A549 (cell line): Measurements from ENCODE around the gene SYNE3. TPM values are rescaled to one million over a fixed set of nuclear protein-coding genes. Genes with fewer than 3 reads are reported as not detected.

Experiments used
- ATAC-seq, 2 experiments: fragments of 200-7000 bp in 1 of 2; fragments of >200 bp in 1 of 2; cut with Nextera tagmentation in 1 of 2; cut with Tn5 transposase in 1 of 2; 3 replicates each; pipeline versions ENCODE4 v1.8.0 to v1.9.1; 2018 to 2020; ENCODE audit warnings: mild to moderate bottlenecking in 1 of 2, moderate library complexity in 1 of 2
- CTCF ChIA-PET: fragments of 300-600 bp; sonication (Branson Sonifier 250); formaldehyde crosslinking; extraction: SDS; loops from one replicate; lab custom pipeline; 2021; ENCODE audit warnings: antibody characterized with exemption, inconsistent platforms; lab: Yijun Ruan, JAX
- POLR2A ChIA-PET: fragments of 350-600 bp; formaldehyde crosslinking; extraction: SDS; loops from one replicate; lab custom pipeline; 2021; ENCODE audit warnings: antibody characterized with exemption, inconsistent platforms; lab: Yijun Ruan, JAX
- DNase-seq, 2 experiments: peaks; one replicate each; pipeline versions ENCODE4 v3.0.0 to v3.0.0-alpha.2; 2011 to 2016; ENCODE audit warnings: low read depth in 1 of 2, low spot score in 1 of 2
- FAIRE-seq: peaks from 2 replicates; lab custom pipeline; 2011; peaks lifted over from hg19 to GRCh38; lab: Jason Lieb, UNC
- H3K27ac ChIP-seq, 2 experiments: fragments of >200 bp; sonication (Bioruptor Twin); formaldehyde crosslinking; 3 replicates each; pipeline ENCODE4 v1.5.1; 2016 to 2017
- H3K4me1 ChIP-seq: fragments of >200 bp; sonication (Bioruptor Twin); formaldehyde crosslinking; 3 replicates; pipeline ENCODE4 v1.6.1; 2016
- H3K4me2 ChIP-seq: fragments of >200 bp; sonication (Bioruptor Twin); formaldehyde crosslinking; 3 replicates; pipeline ENCODE4 v1.6.1; 2016
- H3K4me3 ChIP-seq: fragments of >200 bp; sonication (Bioruptor Twin); formaldehyde crosslinking; 3 replicates; pipeline ENCODE4 v1.5.1; 2016
- H3K9me3 ChIP-seq: fragments of >200 bp; sonication (Bioruptor Twin); formaldehyde crosslinking; 3 replicates; pipeline ENCODE4 v1.6.1; 2016
- ATOH8 ChIP-seq: fragments of 250-450 bp; sonication (Bioruptor Pico); IDR thresholded peaks from 2 replicates; pipeline ENCODE4 v1.5.0; 2020; ENCODE audit warnings: low read depth, mild to moderate bottlenecking, moderate library complexity
- BHLHE40 ChIP-seq: IDR thresholded peaks from 2 replicates; pipeline ENCODE4 v1.6.1; 2012; ENCODE audit warnings: low read depth, low read length, inconsistent platforms
- CEBPB ChIP-seq, 2 experiments: fragments of >200 bp in 1 of 2; sonication (Bioruptor Twin) in 1 of 2; formaldehyde crosslinking in 1 of 2; IDR thresholded peaks; 2 replicates each; pipeline ENCODE4 v1.6.1; 2012 to 2016
- CHD2 ChIP-seq: fragments of 150-350 bp; IDR thresholded peaks from 2 replicates; pipeline ENCODE4 v1.6.1; 2014; ENCODE audit warnings: low read length; ENCODE audit not compliant: partially characterized antibody
- EHMT2 ChIP-seq: fragments of 200-600 bp; sonication (generic); IDR thresholded peaks from 2 replicates; pipeline ENCODE4 v1.6.1; 2016; ENCODE audit warnings: antibody characterized with exemption, low read depth, mild to moderate bottlenecking, moderate library complexity
- EP300 ChIP-seq, 2 experiments: fragments of >200 bp; sonication (Bioruptor Twin); formaldehyde crosslinking; IDR thresholded peaks; 2 replicates in 1 of 2; 3 replicates in 1 of 2; pipeline ENCODE4 v1.6.1; 2016 to 2017
- FOSB ChIP-seq: fragments of 250-450 bp; sonication (Bioruptor Pico); IDR thresholded peaks from 2 replicates; pipeline ENCODE4 v1.5.0; 2020; ENCODE audit warnings: mild to moderate bottlenecking, moderate library complexity
- FOSL2 ChIP-seq, 2 experiments: fragments of 450-650 bp in 1 of 2; fragments of >200 bp in 1 of 2; sonication (Bioruptor Twin) in 1 of 2; formaldehyde crosslinking; IDR thresholded peaks; 2 replicates each; pipeline versions ENCODE4 v1.5.0 to v1.6.1; 2016 to 2020; ENCODE audit warnings: mild to moderate bottlenecking in 1 of 2, moderate library complexity in 1 of 2
- FOXS1 ChIP-seq: fragments of 250-450 bp; sonication (Bioruptor Pico); IDR thresholded peaks from 2 replicates; pipeline ENCODE4 v1.5.0; 2020; ENCODE audit warnings: mild to moderate bottlenecking, moderate library complexity
- GATA3 ChIP-seq: IDR thresholded peaks from 2 replicates; pipeline ENCODE4 v1.6.1; 2012; ENCODE audit warnings: borderline replicate concordance
- HDAC2 ChIP-seq: fragments of 200-600 bp; sonication (generic); IDR thresholded peaks from 2 replicates; pipeline ENCODE4 v1.6.1; 2016
- HES2 ChIP-seq: fragments of >200 bp; sonication (Bioruptor Twin); formaldehyde crosslinking; IDR thresholded peaks from 2 replicates; pipeline ENCODE4 v1.6.1; 2016
- HEYL ChIP-seq: fragments of 250-450 bp; sonication (Bioruptor Pico); IDR thresholded peaks from 2 replicates; pipeline ENCODE4 v1.8.0; 2021; ENCODE audit warnings: mild to moderate bottlenecking, moderate library complexity
- HOXA7 ChIP-seq: fragments of 250-450 bp; sonication (Bioruptor Pico); IDR thresholded peaks from 2 replicates; pipeline ENCODE4 v1.5.0; 2020; ENCODE audit warnings: mild to moderate bottlenecking, moderate library complexity
- JUNB ChIP-seq: fragments of >200 bp; sonication (Bioruptor Twin); formaldehyde crosslinking; IDR thresholded peaks from 2 replicates; pipeline ENCODE4 v1.6.1; 2016
- KDM1A ChIP-seq: fragments of 200-600 bp; sonication (generic); IDR thresholded peaks from 2 replicates; pipeline ENCODE4 v1.6.1; 2016; ENCODE audit warnings: low read depth, mild to moderate bottlenecking
- KDM5A ChIP-seq: fragments of 200-600 bp; sonication (generic); IDR thresholded peaks from 2 replicates; pipeline ENCODE4 v1.6.1; 2016; ENCODE audit warnings: antibody characterized with exemption, mild to moderate bottlenecking
- MAZ ChIP-seq: fragments of 150-350 bp; IDR thresholded peaks from 2 replicates; pipeline ENCODE4 v1.6.1; 2014; ENCODE audit warnings: antibody characterized with exemption, low read depth, low read length, borderline replicate concordance
- MYC ChIP-seq: IDR thresholded peaks from 2 replicates; pipeline ENCODE4 v1.6.1; 2012; ENCODE audit warnings: mild to moderate bottlenecking, inconsistent platforms, low read length, improper control_type of control experiment, borderline replicate concordance
- NPAS2 ChIP-seq: fragments of 250-450 bp; sonication (Bioruptor Pico); IDR thresholded peaks from 2 replicates; pipeline ENCODE4 v1.8.0; 2022; ENCODE audit warnings: mild to moderate bottlenecking, moderate library complexity, borderline replicate concordance
- PHF8 ChIP-seq: fragments of 200-600 bp; sonication (generic); IDR thresholded peaks from 2 replicates; pipeline ENCODE4 v1.6.1; 2016; ENCODE audit warnings: low read depth, mild to moderate bottlenecking, antibody characterized with exemption, moderate library complexity, borderline replicate concordance
- POLR2AphosphoS2 ChIP-seq: conservative IDR thresholded peaks from 2 replicates; pipeline ENCODE4 v1.6.1; 2012; ENCODE audit warnings: low read length, improper control_type of control experiment, inconsistent platforms
- RFX5 ChIP-seq: fragments of 450-650 bp; IDR thresholded peaks from 2 replicates; pipeline ENCODE4 v1.7.1; 2014; ENCODE audit warnings: antibody characterized with exemption, mild to moderate bottlenecking, moderate library complexity
- RNF2 ChIP-seq: fragments of 200-600 bp; sonication (generic); IDR thresholded peaks from 2 replicates; pipeline ENCODE4 v1.6.1; 2016; ENCODE audit warnings: low read depth, mild to moderate bottlenecking, antibody characterized with exemption, moderate library complexity, borderline replicate concordance
- USF2 ChIP-seq: fragments of 450-650 bp; IDR thresholded peaks from 2 replicates; pipeline ENCODE4 v1.6.1; 2014; ENCODE audit warnings: antibody characterized with exemption
- ZFP36 ChIP-seq: fragments of 450-650 bp; IDR thresholded peaks from 2 replicates; pipeline ENCODE4 v1.6.1; 2014; ENCODE audit warnings: borderline replicate concordance; ENCODE audit not compliant: partially characterized antibody
- WGBS: methylation state at CpG from one replicate; pipeline ENCODE4 v1.1.6; 2017; ENCODE audit errors: missing lambda C conversion rate; 5-methylcytosine and 5-hydroxymethylcytosine counted together
- polyA plus RNA-seq, 4 experiments: library from polyadenylated mRNA; depleted of rRNA in 3 of 4; stranded (reverse); fragments of >200 nt; fragmentation: RNase III in 1 of 4; extraction: RNeasy Plus Mini Kit Qiagen cat#74134 plus additional on column Dnase treatment in 1 of 4; gene quantifications; 2 replicates in 3 of 4; 3 replicates in 1 of 4; pipeline ENCODE4 v1.2.3, GENCODE V29; 2011 to 2017
- TF ChIP-seq, protein P1 (sequence below): IDR thresholded peaks from 2 replicates; pipeline ENCODE4 v1.6.1; 2012; ENCODE audit warnings: low read depth, borderline replicate concordance
- TF ChIP-seq, protein P2 (sequence below): fragments of 250-450 bp; sonication (Bioruptor Pico); IDR thresholded peaks from 2 replicates; pipeline ENCODE4 v1.5.0; 2021; ENCODE audit warnings: mild to moderate bottlenecking, moderate library complexity, borderline replicate concordance

The SYNE3 gene
- polyA plus RNA-seq, 2 of the 4 experiments (the other 2 are of a cell fraction): 0.05 to 0.08 TPM

- H3K4me2 ChIP-seq: no peak overlapping the region
- ChIA-PET POLR2A (no interaction called here), CTCF (no interaction called here)
- 86% methylated on average over 3 of the region's 3 CpGs for WGBS
- H3K4me3 ChIP-seq: no peak overlapping the region
- DNase-seq (no peak), FAIRE-seq (no peak), ATAC-seq (no peak)
- no peak overlapping the region for H3K27ac ChIP-seq
- H3K9me3 ChIP-seq: no peaks in the 10 kb centered on the region
- peaks cover 6% of the 10 kb centered on the region; the same call in 1 of the 3 replicates for H3K4me1 ChIP-seq
- TF ChIP-seq FOSL2 (IDR thresholded peaks at IDR 0.05) (no peak), FOSL2 (CRISPR knock-in tag; IDR thresholded peaks at IDR 0.05) (no peak), HES2 (no peak)
These were observed 21.4 kb downstream of the SYNE3 start for GRCh38 chr14:95495076-95495475.

GRCh38 chr14:95494456-95494855 lies 22.0 kb downstream of the SYNE3 start:
- 74% methylated on average over 4 of the region's 4 CpGs for WGBS
- no peak overlapping the region for H3K27ac ChIP-seq
- no peak for DNase-seq
- POLR2A ChIA-PET: no interaction called here
- H3K9me3 ChIP-seq: no peaks in the 10 kb centered on the region
- ATAC-seq: no peak
- no peak for FAIRE-seq
- no peak overlapping the region for H3K4me3 ChIP-seq
- no peak for TF ChIP-seq CHD2
- TF ChIP-seq JUNB: no peak
- no peak for TF ChIP-seq GATA3
- no peak for TF ChIP-seq ZFP36
- TF ChIP-seq, protein P1, sequence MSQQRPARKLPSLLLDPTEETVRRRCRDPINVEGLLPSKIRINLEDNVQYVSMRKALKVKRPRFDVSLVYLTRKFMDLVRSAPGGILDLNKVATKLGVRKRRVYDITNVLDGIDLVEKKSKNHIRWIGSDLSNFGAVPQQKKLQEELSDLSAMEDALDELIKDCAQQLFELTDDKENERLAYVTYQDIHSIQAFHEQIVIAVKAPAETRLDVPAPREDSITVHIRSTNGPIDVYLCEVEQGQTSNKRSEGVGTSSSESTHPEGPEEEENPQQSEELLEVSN: no peak
- no peak for TF ChIP-seq PHF8
- TF ChIP-seq KDM1A: no peak
- no peak for TF ChIP-seq USF2
- no peak for TF ChIP-seq EP300 (IDR thresholded peaks at IDR 0.05)
- no peak for TF ChIP-seq NPAS2 (CRISPR knock-in tag)
- TF ChIP-seq FOXS1: no peak
- TF ChIP-seq BHLHE40: no peak
- no peak for TF ChIP-seq POLR2AphosphoS2
- no peak for TF ChIP-seq HOXA7 (CRISPR knock-in tag)
- no peak for TF ChIP-seq RNF2
- no peak for TF ChIP-seq MYC
- TF ChIP-seq HEYL: no peak
- TF ChIP-seq KDM5A: no peak
- TF ChIP-seq MAZ: no peak
- CTCF ChIA-PET: interaction anchor here (1.2 to 3.2 kb wide), 2 partner anchors 9 to 33 kb away, joined by 3 to 10 read pairs; no protein-coding TSS in a partner anchor
- peaks cover 6% of the 10 kb centered on the region; the same call in 1 of the 3 replicates for H3K4me1 ChIP-seq
- no peak overlapping the region for H3K4me2 ChIP-seq

DNA sequence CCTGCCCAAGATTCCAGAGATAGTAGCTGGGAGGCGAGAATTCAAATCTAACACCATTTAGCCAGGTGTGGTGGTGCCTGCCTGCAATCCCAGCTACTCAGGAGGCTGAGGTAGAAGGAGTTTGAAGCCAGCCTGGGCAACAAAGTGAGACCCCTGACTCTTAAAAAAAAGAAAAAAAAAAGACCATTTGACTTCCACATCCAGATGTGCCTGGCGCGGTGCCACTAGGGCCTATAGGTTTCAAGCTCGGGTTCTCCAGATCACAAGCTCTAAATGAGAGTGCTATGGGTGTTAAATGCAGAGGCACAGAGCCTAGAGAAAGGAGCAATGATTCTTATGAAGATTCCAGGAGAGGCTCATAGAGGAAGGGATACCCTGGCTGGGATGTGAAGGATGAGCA lies 22.5 kb downstream of the SYNE3 start:
- ChIA-PET CTCF (interaction anchor here (1.2 to 3.2 kb wide), 2 partner anchors 9 to 33 kb away, joined by 3 to 10 read pairs; no protein-coding TSS in a partner anchor), POLR2A (no interaction called here)
- Histone ChIP-seq H3K27ac (no peak overlapping the region), H3K4me3 (no peak overlapping the region), H3K4me2 (no peak overlapping the region), H3K4me1 (peaks cover 6% of the 10 kb centered on the region; the same call in 1 of the 3 replicates), H3K9me3 (no peaks in the 10 kb centered on the region)
- FAIRE-seq: no peak
- DNase-seq: no peak
- WGBS: 78% methylated on average over 4 of the region's 4 CpGs
- ATAC-seq: no peak
- TF ChIP-seq MAZ (no peak), RFX5 (no peak), EHMT2 (no peak), FOSB (CRISPR knock-in tag) (no peak), HDAC2 (no peak), ATOH8 (CRISPR knock-in tag) (no peak), CEBPB (IDR thresholded peaks at IDR 0.05) (no peak), NPAS2 (CRISPR knock-in tag) (no peak)
- TF ChIP-seq, protein P2, sequence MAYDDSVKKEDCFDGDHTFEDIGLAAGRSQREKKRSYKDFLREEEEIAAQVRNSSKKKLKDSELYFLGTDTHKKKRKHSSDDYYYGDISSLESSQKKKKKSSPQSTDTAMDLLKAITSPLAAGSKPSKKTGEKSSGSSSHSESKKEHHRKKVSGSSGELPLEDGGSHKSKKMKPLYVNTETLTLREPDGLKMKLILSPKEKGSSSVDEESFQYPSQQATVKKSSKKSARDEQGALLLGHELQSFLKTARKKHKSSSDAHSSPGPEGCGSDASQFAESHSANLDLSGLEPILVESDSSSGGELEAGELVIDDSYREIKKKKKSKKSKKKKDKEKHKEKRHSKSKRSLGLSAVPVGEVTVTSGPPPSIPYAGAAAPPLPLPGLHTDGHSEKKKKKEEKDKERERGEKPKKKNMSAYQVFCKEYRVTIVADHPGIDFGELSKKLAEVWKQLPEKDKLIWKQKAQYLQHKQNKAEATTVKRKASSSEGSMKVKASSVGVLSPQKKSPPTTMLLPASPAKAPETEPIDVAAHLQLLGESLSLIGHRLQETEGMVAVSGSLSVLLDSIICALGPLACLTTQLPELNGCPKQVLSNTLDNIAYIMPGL (CRISPR knock-in tag): no peak
